ENCODE results near the gene MGAT5. TPM values are rescaled to one million over a fixed set of nuclear protein-coding genes. Genes with fewer than 3 reads are reported as not detected.

Gene MGAT5
- total and polyA plus RNA-seq, 3 experiments from 2014 or later: 6.4 to 42.4 (median 40.9) TPM

DNA sequence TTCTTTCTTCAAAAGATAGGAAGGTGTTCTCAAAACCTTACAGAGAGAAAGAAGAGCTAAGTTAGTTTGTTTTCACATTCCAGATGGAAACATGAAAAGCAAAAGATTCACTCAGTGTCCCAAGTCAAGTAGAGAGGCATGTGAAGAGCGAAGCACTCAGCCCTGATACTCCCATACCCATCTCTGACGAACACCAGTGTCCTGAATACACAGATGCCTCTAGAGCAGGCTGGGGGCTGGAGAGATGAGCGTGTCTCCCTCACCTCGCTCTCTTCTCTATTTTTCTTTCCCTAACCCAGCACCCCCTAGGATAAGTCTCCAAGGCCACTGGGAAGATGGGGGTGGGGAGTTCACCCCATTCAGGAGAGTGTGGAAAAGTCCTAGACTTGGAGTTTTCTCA, 237.2 kb downstream of the MGAT5 start:
- H3K27me3 Mint-ChIP-seq: peaks cover 9 to 28% of the 10 kb centered on the region in 2 donors
- Histone ChIP-seq H3K27ac (ENCODE audit: low read depth, low read length) (no peak overlapping the region), H3K4me1 (ENCODE audit: insufficient read depth, low read length) (no peaks in the 10 kb centered on the region), H3K27me3 (ENCODE audit: insufficient read depth, low read length, poor library complexity, severe bottlenecking) (no peaks in the 10 kb centered on the region), H3K36me3 (ENCODE audit: insufficient read depth, low read length) (no peaks in the 10 kb centered on the region), H3K9me3 (ENCODE audit: low read length) (no peaks in the 10 kb centered on the region), H3K4me3 (ENCODE audit: low read length) (no peak overlapping the region)
- H3K27ac Mint-ChIP-seq: peak overlapping the region in 1 of 8 donors; percentile 30
- DNase-seq: no peak
- no peaks in the 10 kb centered on the region for H3K9me3 Mint-ChIP-seq
- no peak overlapping the region for H3K4me3 Mint-ChIP-seq
- peaks cover 0 to 6% (median 3%) of the 10 kb centered on the region in 3 donors for H3K4me1 Mint-ChIP-seq
- peaks cover 0 to 4% (median 0%) of the 10 kb centered on the region in 3 donors for H3K36me3 Mint-ChIP-seq
- ChIA-PET POLR2A (no interaction called here), CTCF (no interaction called here)

DNA sequence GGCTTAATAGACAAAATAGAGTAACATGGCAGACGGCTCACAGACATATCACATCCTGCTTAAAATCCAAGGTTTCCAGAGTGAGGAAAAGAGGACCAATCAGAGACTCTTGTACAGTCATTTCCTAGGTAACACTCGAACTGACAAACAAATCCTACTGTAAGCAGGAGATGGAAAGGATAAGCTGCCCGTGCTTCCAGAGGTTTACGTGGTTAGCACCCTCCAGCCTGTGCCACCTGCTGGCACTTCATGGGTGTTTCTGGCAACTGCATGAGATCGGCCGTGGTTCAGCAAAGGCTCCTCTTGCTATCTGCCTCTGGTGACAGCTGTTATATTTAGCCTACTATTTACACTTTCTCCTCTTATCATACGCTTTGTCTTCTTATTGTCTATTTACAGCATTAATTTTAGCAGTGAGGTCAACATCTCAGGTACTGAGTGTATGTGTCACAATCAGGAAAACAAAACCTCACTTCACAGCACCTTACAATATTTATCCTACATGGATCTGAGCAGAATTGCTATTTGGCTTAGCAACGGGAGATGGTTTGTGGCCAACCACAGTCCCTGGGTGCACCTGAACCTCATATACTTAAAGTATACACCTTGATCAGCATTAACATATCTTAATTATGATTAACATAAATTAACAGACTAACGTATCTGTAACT, 238.0 kb downstream of the MGAT5 start:
- H3K27me3 ChIP-seq (ENCODE audit: insufficient read depth, low read length, poor library complexity, severe bottlenecking): no peaks in the 10 kb centered on the region
- Mint-ChIP-seq H3K27me3 (peaks cover 9 to 24% of the 10 kb centered on the region in 2 donors), H3K9me3 (no peaks in the 10 kb centered on the region), H3K4me3 (no peak overlapping the region), H3K4me1 (peaks cover 0 to 6% (median 3%) of the 10 kb centered on the region in 3 donors), H3K36me3 (peaks cover 0 to 7% (median 1%) of the 10 kb centered on the region in 3 donors), H3K27ac (no peak overlapping the region)
- no peaks in the 10 kb centered on the region for H3K4me1 ChIP-seq (ENCODE audit: insufficient read depth, low read length)
- no peak for DNase-seq
- H3K9me3 ChIP-seq (ENCODE audit: low read length): no peaks in the 10 kb centered on the region
- CTCF ChIA-PET: no interaction called here
- no peak overlapping the region for H3K4me3 ChIP-seq (ENCODE audit: low read length)
- POLR2A ChIA-PET: no interaction called here
- no peak overlapping the region for H3K27ac ChIP-seq (ENCODE audit: low read depth, low read length)
- H3K36me3 ChIP-seq (ENCODE audit: insufficient read depth, low read length): no peaks in the 10 kb centered on the region

DNA sequence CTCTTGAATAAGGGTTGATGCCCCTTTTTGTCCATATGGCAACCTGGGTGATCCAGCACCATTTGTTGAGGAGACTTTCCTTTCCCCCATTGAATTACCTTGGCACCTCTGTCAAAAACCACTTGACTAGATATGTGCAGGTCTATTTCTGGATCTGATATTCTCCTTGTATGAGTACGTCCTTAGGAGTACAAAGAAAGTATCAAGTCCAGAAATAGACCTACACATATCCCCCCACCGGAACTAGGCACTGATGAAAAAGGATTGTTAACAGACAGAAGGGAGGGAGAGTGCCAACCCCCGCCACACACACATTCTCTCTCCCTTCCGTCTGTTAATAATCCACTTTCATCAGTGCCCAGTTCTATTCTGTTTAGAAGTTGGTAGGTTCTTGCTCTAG, 239.9 kb downstream of the MGAT5 start:
- no peak overlapping the region for H3K27ac ChIP-seq (ENCODE audit: low read depth, low read length)
- no peak overlapping the region for H3K27ac Mint-ChIP-seq
- H3K4me1 Mint-ChIP-seq: peaks cover 0 to 6% (median 3%) of the 10 kb centered on the region in 3 donors
- H3K4me3 ChIP-seq (ENCODE audit: low read length): no peak overlapping the region
- no peaks in the 10 kb centered on the region for H3K9me3 ChIP-seq (ENCODE audit: low read length)
- ChIA-PET CTCF (no interaction called here), POLR2A (no interaction called here)
- H3K27me3 ChIP-seq (ENCODE audit: insufficient read depth, low read length, poor library complexity, severe bottlenecking): no peaks in the 10 kb centered on the region
- no peak for DNase-seq
- no peak overlapping the region for H3K4me3 Mint-ChIP-seq
- no peaks in the 10 kb centered on the region for H3K9me3 Mint-ChIP-seq
- H3K36me3 Mint-ChIP-seq: peaks cover 0 to 8% (median 1%) of the 10 kb centered on the region in 3 donors
- H3K36me3 ChIP-seq (ENCODE audit: insufficient read depth, low read length): no peaks in the 10 kb centered on the region
- no peaks in the 10 kb centered on the region for H3K4me1 ChIP-seq (ENCODE audit: insufficient read depth, low read length)
- peaks cover 9 to 24% of the 10 kb centered on the region in 2 donors for H3K27me3 Mint-ChIP-seq

DNA sequence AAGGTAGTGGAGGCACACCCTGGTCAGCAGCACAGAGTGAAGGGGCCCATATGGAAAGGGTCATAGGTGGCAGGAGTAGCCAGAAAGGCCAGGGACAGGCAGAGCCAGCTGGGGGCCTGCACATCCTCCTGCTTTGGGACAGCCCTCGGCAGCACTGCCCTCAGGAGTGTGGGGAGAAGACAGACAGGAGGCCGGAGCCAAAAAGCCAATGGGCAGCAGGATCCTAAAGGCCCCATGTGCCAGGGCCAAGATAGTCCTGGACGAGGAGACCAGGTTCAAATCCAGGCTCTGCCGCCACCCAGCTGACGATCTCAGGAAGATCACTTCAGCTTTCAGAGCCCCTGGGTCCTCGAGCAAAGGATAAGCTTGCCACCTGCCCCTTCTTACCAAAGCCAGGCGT, 244.8 kb downstream of the MGAT5 start:
- H3K4me1 ChIP-seq (ENCODE audit: insufficient read depth, low read length): no peaks in the 10 kb centered on the region
- H3K4me1 Mint-ChIP-seq: no peaks in the 10 kb centered on the region
- no peak overlapping the region for H3K27ac ChIP-seq (ENCODE audit: low read depth, low read length)
- peaks cover 0 to 8% (median 3%) of the 10 kb centered on the region in 3 donors for H3K36me3 Mint-ChIP-seq
- no peaks in the 10 kb centered on the region for H3K9me3 ChIP-seq (ENCODE audit: low read length)
- H3K27me3 ChIP-seq (ENCODE audit: insufficient read depth, low read length, poor library complexity, severe bottlenecking): no peaks in the 10 kb centered on the region
- no peak for DNase-seq
- H3K27me3 Mint-ChIP-seq: peaks cover 4 to 21% of the 10 kb centered on the region in 2 donors
- H3K4me3 Mint-ChIP-seq: no peak overlapping the region
- no peaks in the 10 kb centered on the region for H3K36me3 ChIP-seq (ENCODE audit: insufficient read depth, low read length)
- CTCF ChIA-PET: no interaction called here
- no peak overlapping the region for H3K4me3 ChIP-seq (ENCODE audit: low read length)
- H3K9me3 Mint-ChIP-seq: no peaks in the 10 kb centered on the region
- no peak overlapping the region for H3K27ac Mint-ChIP-seq
- POLR2A ChIA-PET: no interaction called here

DNA sequence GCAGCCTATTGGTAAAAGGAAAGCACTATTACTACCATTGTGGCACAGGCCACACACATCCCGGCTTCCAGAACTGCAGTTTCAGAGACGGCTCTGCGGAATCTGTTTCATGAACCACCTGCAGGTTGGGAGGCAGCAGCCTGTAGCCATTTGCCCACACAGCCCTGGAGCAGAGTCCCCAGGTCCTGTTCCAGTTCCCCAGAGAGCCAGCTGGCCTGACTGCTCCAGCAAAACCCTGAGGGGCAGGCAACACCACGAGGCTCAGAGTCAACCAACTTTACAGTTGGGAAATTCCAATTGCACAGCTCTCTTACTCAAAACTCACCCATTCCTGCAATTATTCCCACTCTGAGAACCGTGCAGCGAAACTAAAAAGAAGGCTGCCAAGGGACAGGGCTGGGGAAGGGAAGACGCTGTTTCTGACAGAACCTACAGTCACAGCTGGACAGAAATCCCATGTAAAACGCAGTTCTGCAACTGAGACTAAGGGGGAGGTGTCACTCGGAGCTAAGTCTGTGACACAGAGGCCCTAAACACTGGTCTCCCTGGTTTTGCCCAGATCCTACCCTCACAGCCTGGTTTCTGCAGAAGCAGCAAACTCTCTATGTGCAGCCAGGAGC, 245.5 kb downstream of the MGAT5 start:
- no peaks in the 10 kb centered on the region for H3K9me3 Mint-ChIP-seq
- H3K4me1 Mint-ChIP-seq: no peaks in the 10 kb centered on the region

DNA sequence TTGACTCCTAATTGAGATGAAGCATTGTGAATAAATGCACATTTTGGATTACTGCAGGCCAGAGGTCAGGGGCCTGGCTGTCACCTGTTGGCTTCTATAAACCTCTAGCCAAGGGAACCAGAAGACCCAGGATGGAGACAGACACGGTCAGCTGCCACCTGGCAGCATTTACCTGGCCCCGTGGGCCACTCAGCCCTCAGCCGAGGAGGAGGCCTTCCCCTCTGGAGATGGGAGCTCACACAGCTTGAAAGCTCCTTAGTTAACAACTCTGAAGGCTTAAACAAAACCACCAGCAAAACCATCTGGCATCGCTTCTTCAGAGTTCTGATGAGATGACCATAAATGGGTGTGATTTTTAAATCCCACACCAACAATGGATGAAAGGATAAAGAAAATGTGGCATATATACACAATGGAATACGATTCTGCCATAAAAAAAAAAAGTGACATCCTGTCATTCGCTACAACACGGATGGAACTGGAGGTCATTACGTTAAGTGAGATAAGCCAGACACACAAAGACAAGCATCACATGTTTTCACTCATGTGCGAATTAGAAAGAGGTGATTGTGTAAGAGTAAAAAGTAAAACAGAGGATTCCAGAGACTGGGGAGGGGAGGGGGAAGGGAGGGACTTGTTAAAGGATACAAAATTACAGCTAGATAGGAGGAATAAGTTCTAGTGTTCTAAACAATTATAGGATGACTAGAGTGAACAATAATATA, 246.5 kb downstream of the MGAT5 start:
- Histone ChIP-seq H3K27me3 (ENCODE audit: insufficient read depth, low read length, poor library complexity, severe bottlenecking) (no peaks in the 10 kb centered on the region), H3K4me1 (ENCODE audit: insufficient read depth, low read length) (no peaks in the 10 kb centered on the region), H3K27ac (ENCODE audit: low read depth, low read length) (no peak overlapping the region), H3K36me3 (ENCODE audit: insufficient read depth, low read length) (no peaks in the 10 kb centered on the region), H3K4me3 (ENCODE audit: low read length) (no peak overlapping the region), H3K9me3 (ENCODE audit: low read length) (no peaks in the 10 kb centered on the region)
- H3K36me3 Mint-ChIP-seq: peaks cover 0 to 8% (median 3%) of the 10 kb centered on the region in 3 donors
- DNase-seq: no peak
- POLR2A ChIA-PET: no interaction called here
- H3K9me3 Mint-ChIP-seq: no peaks in the 10 kb centered on the region
- CTCF ChIA-PET: no interaction called here
- H3K4me1 Mint-ChIP-seq: no peaks in the 10 kb centered on the region
- no peak overlapping the region for H3K4me3 Mint-ChIP-seq
- H3K27ac Mint-ChIP-seq: no peak overlapping the region
- peaks cover 5 to 7% of the 10 kb centered on the region in 2 donors for H3K27me3 Mint-ChIP-seq

More for the DNA sequence above, 245.5 kb downstream of the MGAT5 start:
- ChIA-PET CTCF (no interaction called here), POLR2A (no interaction called here)
- Mint-ChIP-seq H3K27me3 (peaks cover 5 to 15% of the 10 kb centered on the region in 2 donors), H3K27ac (no peak overlapping the region), H3K4me3 (no peak overlapping the region), H3K36me3 (peaks cover 0 to 8% (median 3%) of the 10 kb centered on the region in 3 donors)
- H3K27ac ChIP-seq (ENCODE audit: low read depth, low read length): no peak overlapping the region
- no peaks in the 10 kb centered on the region for H3K4me1 ChIP-seq (ENCODE audit: insufficient read depth, low read length)
- no peak overlapping the region for H3K4me3 ChIP-seq (ENCODE audit: low read length)
- DNase-seq: no peak
- no peaks in the 10 kb centered on the region for H3K36me3 ChIP-seq (ENCODE audit: insufficient read depth, low read length)
- no peaks in the 10 kb centered on the region for H3K27me3 ChIP-seq (ENCODE audit: insufficient read depth, low read length, poor library complexity, severe bottlenecking)
- no peaks in the 10 kb centered on the region for H3K9me3 ChIP-seq (ENCODE audit: low read length)

DNA sequence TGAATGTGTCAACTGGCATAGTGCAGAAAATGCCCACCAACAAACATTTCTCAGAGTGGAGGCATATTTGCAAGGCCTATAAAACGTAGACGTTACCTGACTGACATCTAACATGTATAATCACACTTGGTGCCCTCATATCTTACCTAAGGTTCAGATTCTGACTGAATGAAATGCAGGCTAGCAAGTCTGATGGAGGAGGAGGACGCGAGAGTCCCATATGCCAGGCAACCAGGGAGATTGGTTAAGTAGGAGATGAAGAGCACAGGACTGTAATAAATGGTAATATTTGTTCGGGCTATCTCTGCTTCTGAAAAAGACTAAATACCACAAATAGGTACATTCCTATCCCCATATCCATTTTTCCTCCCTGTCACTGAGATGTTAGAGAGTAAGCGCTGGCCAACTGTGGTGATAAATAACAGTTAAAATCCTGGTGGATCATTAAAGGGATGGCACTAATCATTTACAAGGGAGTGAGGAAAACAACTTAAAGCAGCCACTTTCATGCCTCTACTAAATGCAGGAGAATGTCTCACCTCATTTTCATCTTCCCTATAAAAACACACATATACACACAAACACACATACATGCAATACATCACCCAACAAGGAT, 247.7 kb downstream of the MGAT5 start:
- Histone ChIP-seq H3K4me3 (ENCODE audit: low read length) (no peak overlapping the region), H3K27ac (ENCODE audit: low read depth, low read length) (no peak overlapping the region), H3K27me3 (ENCODE audit: insufficient read depth, low read length, poor library complexity, severe bottlenecking) (no peaks in the 10 kb centered on the region), H3K9me3 (ENCODE audit: low read length) (no peaks in the 10 kb centered on the region), H3K36me3 (ENCODE audit: insufficient read depth, low read length) (no peaks in the 10 kb centered on the region), H3K4me1 (ENCODE audit: insufficient read depth, low read length) (no peaks in the 10 kb centered on the region)
- Mint-ChIP-seq H3K36me3 (peaks cover 0 to 4% (median 3%) of the 10 kb centered on the region in 3 donors), H3K4me1 (no peaks in the 10 kb centered on the region), H3K4me3 (no peak overlapping the region), H3K27me3 (peaks cover 4 to 5% of the 10 kb centered on the region in 2 donors), H3K27ac (no peak overlapping the region), H3K9me3 (no peaks in the 10 kb centered on the region)
- ChIA-PET CTCF (no interaction called here), POLR2A (no interaction called here)
- no peak for DNase-seq

DNA sequence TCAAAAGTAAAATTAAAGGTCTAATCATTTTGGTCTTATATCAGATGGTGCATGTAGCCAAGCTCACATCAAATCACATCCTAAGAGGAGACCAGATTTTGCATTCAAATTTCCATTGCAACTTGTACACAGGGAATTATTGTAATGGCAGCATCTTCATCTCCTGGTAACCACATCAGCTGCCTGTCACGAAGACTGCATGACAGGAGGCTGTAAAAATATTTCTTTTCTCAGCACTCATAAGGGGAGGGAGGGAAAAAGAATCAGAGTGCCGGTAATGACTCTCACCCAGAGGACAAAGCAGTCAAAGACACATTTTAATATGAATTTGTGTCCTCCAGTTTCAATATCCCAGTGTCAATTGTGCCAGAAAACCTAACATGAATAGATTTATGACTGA, 248.2 kb downstream of the MGAT5 start:
- H3K9me3 Mint-ChIP-seq: no peaks in the 10 kb centered on the region
- Histone ChIP-seq H3K9me3 (ENCODE audit: low read length) (no peaks in the 10 kb centered on the region), H3K27me3 (ENCODE audit: insufficient read depth, low read length, poor library complexity, severe bottlenecking) (no peaks in the 10 kb centered on the region), H3K4me3 (ENCODE audit: low read length) (no peak overlapping the region), H3K27ac (ENCODE audit: low read depth, low read length) (no peak overlapping the region), H3K4me1 (ENCODE audit: insufficient read depth, low read length) (no peaks in the 10 kb centered on the region), H3K36me3 (ENCODE audit: insufficient read depth, low read length) (no peaks in the 10 kb centered on the region)
- no peak for DNase-seq
- no peak overlapping the region for H3K4me3 Mint-ChIP-seq
- H3K4me1 Mint-ChIP-seq: no peaks in the 10 kb centered on the region
- CTCF ChIA-PET: no interaction called here
- POLR2A ChIA-PET: no interaction called here
- H3K27me3 Mint-ChIP-seq: peaks cover 4 to 5% of the 10 kb centered on the region in 2 donors
- H3K27ac Mint-ChIP-seq: no peak overlapping the region
- H3K36me3 Mint-ChIP-seq: peaks cover 0 to 2% (median 0%) of the 10 kb centered on the region in 3 donors

Data from CD8-positive, alpha-beta memory T cell (primary cell).